GM19452 (cell line): ENCODE measurements around the gene LDAF1.
A peak's percentile ranks its signal among the peaks of the same experiment; 100 is the strongest.
"Not testable (repeated sequence)": the region's sequence is repeated elsewhere in the genome, so short reads cannot be mapped to it uniquely, and the experiment has no call there.

Source experiments
- ATAC-seq: cut with Tn5 transposase; IDR thresholded peaks from one replicate; pipeline ENCODE4 v1.9.1; 2021; ENCODE audit not compliant: unreplicated experiment

The LDAF1 gene

GRCh38 chr16:21158208-21159110 is at the start of gene LDAF1:
Gene LDAF1 (plus strand): TSS chr16:21158674. CDS start chr16:21161183, 2,509 bp downstream.
- peak; percentile 83 for ATAC-seq

- not testable (repeated sequence) for ATAC-seq
These were observed 42.9 kb upstream of the LDAF1 start for GRCh38 chr16:21115551-21115950.

- ATAC-seq: no peak
These were observed 42.3 kb upstream of the LDAF1 start for GRCh38 chr16:21116148-21116693.

- ATAC-seq: no peak
These were observed 40.9 kb upstream of the LDAF1 start for GRCh38 chr16:21117567-21117966.

- no peak for ATAC-seq
These were observed 37.4 kb upstream of the LDAF1 start for GRCh38 chr16:21120976-21121520.

- no peak for ATAC-seq
These were observed 33.3 kb upstream of the LDAF1 start for GRCh38 chr16:21125191-21125590.

- no peak for ATAC-seq
These were observed 32.0 kb upstream of the LDAF1 start for GRCh38 chr16:21126518-21126917.

GRCh38 chr16:21128991-21129390 is 29.5 kb upstream of the LDAF1 start:
- ATAC-seq: no peak

- no peak for ATAC-seq
These were observed 27.7 kb upstream of the LDAF1 start for GRCh38 chr16:21130811-21131210.

GRCh38 chr16:21134053-21134452 is 24.4 kb upstream of the LDAF1 start:
- no peak for ATAC-seq

- ATAC-seq: no peak
These were observed 12.7 kb upstream of the LDAF1 start for GRCh38 chr16:21145738-21146137.

GRCh38 chr16:21150375-21151001 is 8.0 kb upstream of the LDAF1 start, which contains the start of gene DNAH3:
Gene DNAH3 (minus strand): TSS chr16:21150846. CDS start chr16:21150319, 527 bp downstream.
- no peak for ATAC-seq

- ATAC-seq: not testable (repeated sequence)
These were observed 6.1 kb upstream of the LDAF1 start for GRCh38 chr16:21152160-21153030.

GRCh38 chr16:21153124-21153729 is 5.2 kb upstream of the LDAF1 start:
- ATAC-seq: not testable (repeated sequence)

- ATAC-seq: not testable (repeated sequence)
These were observed 2.5 kb upstream of the LDAF1 start for GRCh38 chr16:21156011-21156410.

GRCh38 chr16:21156767-21157467 is 1.6 kb upstream of the LDAF1 start:
- ATAC-seq: no peak

GRCh38 chr16:21157632-21158031 is 842 bp upstream of the LDAF1 start:
- ATAC-seq: no peak

- ATAC-seq: no peak
These were observed 942 bp downstream of the LDAF1 start for GRCh38 chr16:21159281-21159951.

GRCh38 chr16:21160276-21160675 is 1.8 kb downstream of the LDAF1 start:
- no peak for ATAC-seq
